ENCODE results near the gene ACAA2. TPM values are rescaled to one million over a fixed set of nuclear protein-coding genes. Genes with fewer than 3 reads are reported as not detected.

The ACAA2 gene
- polyA plus RNA-seq, 1 donor (not counting 4 experiments of a cell fraction or from before 2014, with no cell fraction given): 2.3 TPM

DNA sequence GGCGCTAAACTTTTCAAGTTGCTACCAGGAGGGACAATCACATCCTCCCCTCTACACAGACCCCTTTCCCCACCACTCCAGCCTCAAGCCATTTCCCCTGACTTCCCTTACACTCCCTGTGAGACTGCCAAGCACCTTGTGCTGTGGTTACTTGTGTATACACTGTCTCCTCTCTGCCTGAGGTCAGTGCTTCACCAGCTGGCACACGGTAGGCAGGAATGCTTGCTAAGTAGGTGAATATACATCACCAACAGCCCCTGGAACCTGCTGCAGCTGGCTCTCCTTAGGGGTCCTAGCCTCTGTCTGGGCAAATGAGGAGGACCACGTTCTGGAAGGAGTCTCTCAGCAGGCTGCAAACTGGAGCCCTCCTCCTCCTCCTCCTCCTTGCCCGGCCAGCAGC is 38.3 kb upstream of the ACAA2 start:
- dilution Hi-C loops (cut with MboI; ENCODE audit: extremely low pct_ligation_motif_present, low sequenced_read_pairs): no loop called here
- no peaks in the 10 kb centered on the region for H4K20me1 ChIP-seq (ENCODE audit: control insufficient read depth, extremely low read depth, insufficient read depth, low read length)

DNA sequence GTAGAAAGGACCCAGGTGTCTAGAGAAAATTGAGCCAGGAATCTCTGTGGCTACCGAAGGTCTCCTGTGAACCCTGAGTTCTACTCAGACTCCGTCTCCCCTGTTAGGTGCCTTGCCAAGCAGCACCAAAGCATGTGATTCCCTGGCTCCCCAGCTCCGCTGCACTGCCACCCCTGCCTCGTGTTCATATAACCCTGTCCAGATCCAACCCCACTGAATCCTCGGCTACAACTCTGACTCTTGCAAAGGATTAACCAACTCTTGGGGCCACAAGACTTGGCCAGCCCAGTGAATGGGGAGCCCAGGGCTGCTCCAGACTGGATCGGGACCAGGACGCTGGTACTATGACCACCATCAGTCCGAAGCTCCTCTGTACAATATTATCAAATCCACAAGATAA is 37.3 kb upstream of the ACAA2 start:
- no peak for FAIRE-seq
- dilution Hi-C loops (cut with MboI; ENCODE audit: extremely low pct_ligation_motif_present, low sequenced_read_pairs): no loop called here
- H3K9ac ChIP-seq (ENCODE audit: control insufficient read depth, extremely low read depth, insufficient read depth, low read length): no peak overlapping the region

More for the DNA sequence above, 38.3 kb upstream of the ACAA2 start:
- no peak overlapping the region for H3K4me2 ChIP-seq (ENCODE audit: control insufficient read depth, extremely low read depth, insufficient read depth, low read depth, low read length)
- DNase-seq (ENCODE audit: low read depth, low spot score) (no peak), FAIRE-seq (no peak)
- H3K4me1 ChIP-seq (ENCODE audit: control insufficient read depth, extremely low read depth, insufficient read depth, low read length): peaks cover 28% of the 10 kb centered on the region
- no peak overlapping the region for H2AFZ ChIP-seq (ENCODE audit: control insufficient read depth, low read length)
- no peak overlapping the region for H3K27ac ChIP-seq (ENCODE audit: control insufficient read depth, insufficient read depth, low read length)
- no peak overlapping the region for H3K9ac ChIP-seq (ENCODE audit: control insufficient read depth, extremely low read depth, insufficient read depth, low read length)
- H3K36me3 ChIP-seq (ENCODE audit: control insufficient read depth in 2 of 2, extremely low read depth in 1 of 2, insufficient read depth in 2 of 2, low read length in 2 of 2): no peaks in the 10 kb centered on the region
- H3K27me3 ChIP-seq (ENCODE audit: control insufficient read depth, extremely low read depth, insufficient read depth, low read length): no peaks in the 10 kb centered on the region
- no peaks in the 10 kb centered on the region for H3K9me3 ChIP-seq (ENCODE audit: control insufficient read depth, low read depth, low read length)
- no peak overlapping the region for H3K4me3 ChIP-seq (ENCODE audit: control insufficient read depth in 2 of 3, extremely low read depth in 1 of 3, insufficient read depth in 2 of 3, low read depth in 1 of 3, low read length in 3 of 3)
- TF ChIP-seq, protein P1, sequence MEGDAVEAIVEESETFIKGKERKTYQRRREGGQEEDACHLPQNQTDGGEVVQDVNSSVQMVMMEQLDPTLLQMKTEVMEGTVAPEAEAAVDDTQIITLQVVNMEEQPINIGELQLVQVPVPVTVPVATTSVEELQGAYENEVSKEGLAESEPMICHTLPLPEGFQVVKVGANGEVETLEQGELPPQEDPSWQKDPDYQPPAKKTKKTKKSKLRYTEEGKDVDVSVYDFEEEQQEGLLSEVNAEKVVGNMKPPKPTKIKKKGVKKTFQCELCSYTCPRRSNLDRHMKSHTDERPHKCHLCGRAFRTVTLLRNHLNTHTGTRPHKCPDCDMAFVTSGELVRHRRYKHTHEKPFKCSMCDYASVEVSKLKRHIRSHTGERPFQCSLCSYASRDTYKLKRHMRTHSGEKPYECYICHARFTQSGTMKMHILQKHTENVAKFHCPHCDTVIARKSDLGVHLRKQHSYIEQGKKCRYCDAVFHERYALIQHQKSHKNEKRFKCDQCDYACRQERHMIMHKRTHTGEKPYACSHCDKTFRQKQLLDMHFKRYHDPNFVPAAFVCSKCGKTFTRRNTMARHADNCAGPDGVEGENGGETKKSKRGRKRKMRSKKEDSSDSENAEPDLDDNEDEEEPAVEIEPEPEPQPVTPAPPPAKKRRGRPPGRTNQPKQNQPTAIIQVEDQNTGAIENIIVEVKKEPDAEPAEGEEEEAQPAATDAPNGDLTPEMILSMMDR (optimal IDR thresholded peaks at IDR 0.05 in 1 of 3, IDR thresholded peaks at IDR 0.05 in 1 of 3, conservative IDR thresholded peaks at IDR 0.05 in 1 of 3; ENCODE audit: extremely low read depth in 1 of 3, insufficient read depth in 2 of 3, low read length in 3 of 3): no peak
- TF ChIP-seq EZH2 (IDR thresholded peaks at IDR 0.05; ENCODE audit: low read length): no peak
- H3K79me2 ChIP-seq (ENCODE audit: control insufficient read depth, insufficient read depth, low read length): no peaks in the 10 kb centered on the region
- no peaks in the 10 kb centered on the region for H3K9me1 ChIP-seq (ENCODE audit: control insufficient read depth, extremely low read depth, insufficient read depth, low read length)

More for the DNA sequence above, 37.3 kb upstream of the ACAA2 start:
- Histone ChIP-seq H3K27ac (ENCODE audit: control insufficient read depth, insufficient read depth, low read length) (no peak overlapping the region), H3K4me2 (ENCODE audit: control insufficient read depth, extremely low read depth, insufficient read depth, low read depth, low read length) (no peak overlapping the region), H3K4me1 (ENCODE audit: control insufficient read depth, extremely low read depth, insufficient read depth, low read length) (peaks cover 28% of the 10 kb centered on the region), H3K27me3 (ENCODE audit: control insufficient read depth, extremely low read depth, insufficient read depth, low read length) (no peaks in the 10 kb centered on the region), H3K36me3 (ENCODE audit: control insufficient read depth in 2 of 2, extremely low read depth in 1 of 2, insufficient read depth in 2 of 2, low read length in 2 of 2) (no peaks in the 10 kb centered on the region), H3K4me3 (ENCODE audit: control insufficient read depth in 2 of 3, extremely low read depth in 1 of 3, insufficient read depth in 2 of 3, low read depth in 1 of 3, low read length in 3 of 3) (no peak overlapping the region), H4K20me1 (ENCODE audit: control insufficient read depth, extremely low read depth, insufficient read depth, low read length) (no peaks in the 10 kb centered on the region), H3K9me1 (ENCODE audit: control insufficient read depth, extremely low read depth, insufficient read depth, low read length) (no peaks in the 10 kb centered on the region), H3K9me3 (ENCODE audit: control insufficient read depth, low read depth, low read length) (no peaks in the 10 kb centered on the region), H3K79me2 (ENCODE audit: control insufficient read depth, insufficient read depth, low read length) (no peaks in the 10 kb centered on the region), H2AFZ (ENCODE audit: control insufficient read depth, low read length) (no peak overlapping the region)
- TF ChIP-seq, protein P1 (optimal IDR thresholded peaks at IDR 0.05 in 1 of 3, IDR thresholded peaks at IDR 0.05 in 1 of 3, conservative IDR thresholded peaks at IDR 0.05 in 1 of 3; ENCODE audit: extremely low read depth in 1 of 3, insufficient read depth in 2 of 3, low read length in 3 of 3): no peak
- no peak for TF ChIP-seq EZH2 (IDR thresholded peaks at IDR 0.05; ENCODE audit: low read length)
- no peak for DNase-seq (ENCODE audit: low read depth, low spot score)

All from keratinocyte (primary cell).